GM12892 (cell line): ENCODE results near the gene HNRNPLL. TPM values are rescaled to one million over a fixed set of nuclear protein-coding genes. Genes with fewer than 3 reads are reported as not detected.
"Not testable (repeated sequence)": the region's sequence is repeated elsewhere in the genome, so short reads cannot be mapped to it uniquely, and the experiment has no call there.

ENCODE experiments used
- DNase-seq: peaks from one replicate; pipeline ENCODE4 v3.0.0; 2011; ENCODE audit not compliant: insufficient read length
- FAIRE-seq: peaks from 2 replicates; lab custom pipeline; 2011; peaks lifted over from hg19 to GRCh38; lab: Jason Lieb, UNC
- POLR2A ChIP-seq: IDR thresholded peaks from 2 replicates; pipeline ENCODE4 v1.6.1; 2011; ENCODE audit warnings: low read depth, low read length, control low read depth
- POLR2AphosphoS5 ChIP-seq: IDR thresholded peaks from 2 replicates; pipeline ENCODE4 v1.6.1; 2011; ENCODE audit warnings: low read depth, low read length, control low read depth
- TAF1 ChIP-seq: IDR thresholded peaks from 2 replicates; pipeline ENCODE4 v1.6.1; 2011; ENCODE audit warnings: low read depth, mild to moderate bottlenecking, control low read depth, low read length, borderline replicate concordance
- polyA plus RNA-seq: library from polyadenylated mRNA; unstranded; fragments of >200 nt; gene quantifications from one replicate; pipeline ENCODE4 v1.2.1, GENCODE V29; 2012; ENCODE audit warnings: missing spikeins, inconsistent platforms; ENCODE audit not compliant: missing spikeins

Gene HNRNPLL
- polyA plus RNA-seq, result 24.0 TPM

DNA sequence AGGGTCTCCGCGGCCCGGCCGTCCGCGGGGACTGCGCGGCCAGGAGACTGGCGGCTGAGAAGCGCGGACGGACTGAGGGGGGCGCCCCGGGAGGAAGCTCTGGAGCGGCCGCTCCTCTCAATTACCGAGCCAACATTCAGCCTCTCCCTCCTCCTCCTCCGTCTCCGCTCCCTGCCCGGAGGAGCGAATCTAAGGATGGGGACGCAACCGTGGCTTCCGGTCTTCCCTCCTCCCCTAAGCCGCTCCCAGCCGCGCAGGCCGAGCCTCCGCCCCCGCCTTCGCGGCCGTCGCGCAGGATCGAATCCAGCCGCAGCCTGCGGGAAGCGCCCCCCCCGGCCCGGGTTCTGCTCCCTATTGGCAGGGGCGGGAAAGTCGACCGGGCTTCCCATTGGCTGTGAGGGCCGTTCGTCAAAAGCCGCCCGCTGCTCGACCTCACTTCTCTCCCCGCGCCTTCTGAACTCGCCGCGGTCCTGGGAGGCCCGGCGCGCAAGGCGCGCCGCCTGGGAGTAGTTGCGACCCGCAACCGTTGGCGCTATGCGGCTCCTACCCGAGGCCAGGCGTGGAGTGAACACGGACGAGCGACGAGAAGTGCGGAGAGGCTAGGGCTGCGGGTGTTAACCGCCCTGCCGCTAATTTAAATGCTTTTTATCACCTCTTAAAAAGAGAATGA, at the start of gene HNRNPLL:
HNRNPLL (minus strand) TSS at position 197 of the 670 bp plus-strand sequence. CDS start 302 bp downstream, outside the sequence.
- TF ChIP-seq TAF1, result no peak
- TF ChIP-seq POLR2AphosphoS5, result peak; percentile 66; the same call in 1 of the 2 replicates
- peak; percentile 58; the same call in 1 of the 2 replicates for TF ChIP-seq POLR2A
- DNase-seq (peak; percentile 87), FAIRE-seq (peak; percentile 93)

DNA sequence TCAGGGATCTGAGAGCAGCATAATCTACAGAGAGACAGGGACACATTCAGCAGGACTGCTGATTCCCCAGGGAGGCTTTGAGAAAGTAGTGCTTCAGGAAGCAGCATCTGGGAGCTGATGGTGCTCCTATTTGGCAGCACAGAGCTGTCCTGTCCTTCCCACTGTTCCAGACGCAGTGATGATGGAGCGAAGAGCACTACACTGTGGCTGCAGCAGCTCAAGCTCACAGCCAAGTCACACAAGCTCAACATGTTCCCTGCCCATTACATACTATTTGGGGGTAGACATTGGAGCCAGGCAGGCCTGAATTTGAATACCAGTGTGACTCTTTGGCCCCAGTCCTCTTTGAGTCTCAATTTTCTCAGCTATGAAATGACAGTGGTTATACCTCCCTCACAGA, 48.0 kb upstream of the HNRNPLL start:
- no peak for DNase-seq
- no peak for TF ChIP-seq POLR2AphosphoS5
- no peak for TF ChIP-seq TAF1
- TF ChIP-seq POLR2A, result no peak

DNA sequence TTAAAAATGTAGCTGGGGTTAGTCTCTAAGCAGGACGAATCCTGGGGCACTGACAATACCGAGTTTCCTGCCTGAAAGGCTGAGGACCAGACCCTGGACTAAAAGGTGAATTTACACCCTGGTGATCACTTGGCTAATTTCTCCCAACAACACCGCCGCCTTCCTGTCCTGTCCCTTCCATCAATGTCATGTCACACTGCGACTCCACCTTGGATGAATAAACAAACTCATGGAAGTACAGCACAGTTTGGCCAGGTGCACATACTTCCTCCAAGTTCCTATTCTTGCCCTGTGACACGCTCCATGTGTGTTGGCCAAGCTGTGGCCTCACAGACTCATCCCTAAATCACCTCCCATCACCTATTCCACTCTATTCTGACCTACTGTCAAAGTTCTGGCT, 47.3 kb upstream of the HNRNPLL start:
- DNase-seq (no peak), FAIRE-seq (no peak)
- TF ChIP-seq TAF1 (no peak), POLR2A (no peak), POLR2AphosphoS5 (no peak)

More for the DNA sequence above, 48.0 kb upstream of the HNRNPLL start:
- FAIRE-seq, result no peak

DNA sequence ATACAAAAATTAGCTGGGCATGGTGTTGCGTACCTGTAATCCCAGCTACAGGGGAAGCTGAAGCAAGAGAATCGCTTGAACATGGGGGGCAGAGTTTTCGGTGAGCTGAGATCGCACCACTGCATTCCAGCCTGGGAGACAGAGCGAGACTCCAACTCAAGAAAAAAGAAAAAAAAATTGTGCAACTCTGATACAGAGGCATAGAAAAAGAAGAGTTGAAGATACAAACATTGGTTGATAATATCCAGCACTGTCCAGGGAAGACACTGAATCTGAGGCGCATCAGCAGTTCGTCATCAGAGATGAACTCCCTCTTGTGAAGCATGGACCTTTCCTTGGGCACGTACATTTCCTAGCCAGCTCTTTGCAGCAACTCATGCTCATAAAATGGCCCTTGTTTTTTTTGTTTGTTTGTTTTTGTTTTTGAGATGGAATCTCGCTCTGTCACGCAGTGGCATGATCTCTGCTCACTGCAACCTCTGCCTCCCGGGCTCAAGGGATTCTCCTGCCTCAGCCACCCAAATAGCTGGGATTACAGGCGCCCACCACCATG, 46.5 kb upstream of the HNRNPLL start:
- DNase-seq (no peak), FAIRE-seq (no peak)
- TF ChIP-seq TAF1, result no peak
- no peak for TF ChIP-seq POLR2AphosphoS5
- TF ChIP-seq POLR2A, result no peak

DNA sequence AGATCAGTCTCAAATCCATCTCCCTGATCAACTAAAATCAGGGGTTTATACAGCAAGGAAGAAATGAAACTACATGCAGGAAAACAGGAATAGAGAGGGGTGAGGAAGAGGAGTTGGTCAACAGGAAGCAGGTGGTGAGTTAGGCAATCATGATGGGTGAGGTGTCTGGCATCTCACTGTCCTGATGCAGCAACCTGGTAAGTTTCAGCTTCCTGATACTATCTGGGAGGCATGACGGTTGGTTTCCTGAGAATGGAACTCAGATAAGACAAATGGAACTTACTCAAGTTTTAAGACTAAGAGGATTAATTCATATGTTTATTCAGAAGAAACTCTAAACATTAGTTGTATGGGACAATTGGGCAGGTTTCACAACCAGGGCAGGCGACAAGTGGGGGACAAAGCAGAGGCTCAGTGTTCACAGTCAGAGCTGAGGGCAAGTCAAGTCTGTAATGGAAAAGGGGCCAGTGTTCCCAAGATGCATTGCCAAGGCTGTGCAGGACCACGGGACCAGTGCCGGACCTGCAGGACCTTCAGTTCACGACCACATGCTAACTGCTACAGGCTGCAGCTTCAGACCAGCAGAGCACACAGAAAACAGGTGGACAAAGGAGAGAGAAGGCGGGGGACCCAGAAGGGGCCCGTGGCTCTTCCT, 45.5 kb upstream of the HNRNPLL start:
- FAIRE-seq (no peak), DNase-seq (no peak)
- no peak for TF ChIP-seq POLR2A

DNA sequence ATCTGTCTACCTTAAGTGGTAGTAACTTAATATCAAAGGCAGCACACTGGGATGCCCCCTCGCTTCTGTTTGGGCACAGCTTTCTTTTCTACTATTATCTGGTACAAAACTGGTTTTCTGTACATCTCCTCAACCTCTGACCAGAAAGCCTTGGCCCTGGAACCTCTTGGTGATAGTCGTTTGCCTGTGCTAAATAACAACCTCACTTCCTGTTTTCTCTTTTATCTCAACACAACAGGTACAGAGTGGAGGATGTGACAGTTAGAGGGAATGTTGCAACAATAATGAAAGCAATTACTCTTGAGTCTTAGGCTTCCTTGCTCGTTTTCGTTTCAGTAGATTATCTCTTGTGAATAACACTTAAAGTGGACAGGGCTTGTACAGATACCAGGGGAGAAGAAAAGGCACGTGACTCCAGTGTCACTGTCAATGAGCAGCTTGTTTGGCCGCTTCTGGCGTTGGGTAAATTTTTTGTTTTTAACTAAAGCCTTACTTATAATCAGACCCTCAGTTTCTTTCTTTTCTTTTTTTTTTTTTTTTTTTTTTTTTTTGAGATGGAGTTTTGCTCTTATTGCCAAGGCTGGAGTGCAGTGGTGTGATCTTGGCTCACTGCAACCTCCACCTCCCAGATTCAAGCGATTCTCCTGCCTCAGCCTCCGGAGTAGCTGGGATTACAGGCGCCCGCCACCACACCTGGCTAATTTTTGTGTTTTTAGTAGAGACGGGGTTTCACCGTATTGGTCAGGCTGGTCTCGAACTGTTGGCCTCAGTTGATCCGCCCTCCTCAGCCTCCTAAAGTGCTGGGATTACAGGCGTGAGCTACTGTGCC, 41.2 kb upstream of the HNRNPLL start:
- FAIRE-seq, DNase-seq: not testable (repeated sequence)

DNA sequence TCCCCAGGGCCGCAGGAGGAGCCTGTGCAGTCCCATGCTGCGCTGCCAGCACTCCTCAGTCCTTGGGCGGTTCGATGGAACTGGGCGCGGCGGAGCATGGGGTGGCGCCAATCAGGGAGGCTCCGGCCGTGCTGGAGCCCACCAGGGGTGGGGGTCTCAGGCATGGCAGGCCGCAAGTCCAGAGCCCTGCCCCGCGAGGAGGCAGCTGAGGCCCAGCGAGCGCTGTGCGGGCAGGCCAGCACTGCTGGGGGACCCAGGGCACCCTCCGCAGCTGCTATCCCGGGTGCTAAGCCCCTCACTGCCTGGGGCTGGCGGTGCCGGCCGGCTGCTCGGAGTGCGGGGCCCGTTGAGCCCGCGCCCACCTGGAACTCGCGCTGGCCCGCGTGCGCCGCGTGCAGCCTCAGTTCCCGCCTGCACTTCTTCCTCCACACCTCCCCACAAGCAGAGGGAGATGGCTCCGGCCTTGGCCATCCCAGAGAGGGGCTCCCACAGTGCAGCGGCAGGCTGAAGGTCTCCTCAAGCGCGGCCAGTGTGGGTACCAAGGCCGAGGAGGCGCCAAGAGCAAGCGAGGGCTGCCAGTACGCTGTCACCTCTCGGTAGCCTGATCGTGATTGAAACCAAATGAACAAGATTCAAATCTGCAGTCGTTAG, 40.4 kb upstream of the HNRNPLL start:
- no peak for TF ChIP-seq TAF1
- FAIRE-seq, result no peak
- no peak for DNase-seq

DNA sequence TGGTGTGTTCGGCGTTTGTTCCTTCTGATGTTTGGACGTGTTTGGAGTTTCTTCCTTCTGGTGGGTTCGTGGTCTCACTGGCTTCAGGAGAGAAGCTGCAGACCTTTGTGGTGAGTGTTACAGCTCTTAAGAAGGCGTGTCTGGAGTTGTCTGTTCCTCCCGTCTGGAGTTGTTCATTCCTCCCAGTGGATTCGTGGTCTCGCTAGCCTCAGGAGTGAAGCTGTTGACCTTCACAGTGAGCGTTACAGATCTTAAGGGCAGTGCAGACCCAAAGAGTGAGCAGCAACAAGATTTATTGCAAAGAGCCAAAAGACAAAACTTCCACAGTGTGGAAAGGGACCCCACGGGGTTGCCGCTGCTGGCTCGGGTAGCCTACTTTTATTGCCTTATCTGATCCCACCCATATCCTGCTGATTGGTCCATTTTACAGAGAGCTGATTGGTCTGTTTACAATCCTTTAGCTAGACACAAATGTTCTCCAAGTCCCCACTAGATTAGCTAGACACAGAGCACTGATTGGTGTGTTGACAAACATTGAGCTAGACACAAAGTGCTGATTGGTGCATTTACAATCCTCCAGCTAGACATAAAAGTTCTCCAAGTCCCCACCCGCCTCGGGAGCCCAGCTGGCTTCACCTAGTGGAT, 39.8 kb upstream of the HNRNPLL start:
- FAIRE-seq, DNase-seq: not testable (repeated sequence)

DNA sequence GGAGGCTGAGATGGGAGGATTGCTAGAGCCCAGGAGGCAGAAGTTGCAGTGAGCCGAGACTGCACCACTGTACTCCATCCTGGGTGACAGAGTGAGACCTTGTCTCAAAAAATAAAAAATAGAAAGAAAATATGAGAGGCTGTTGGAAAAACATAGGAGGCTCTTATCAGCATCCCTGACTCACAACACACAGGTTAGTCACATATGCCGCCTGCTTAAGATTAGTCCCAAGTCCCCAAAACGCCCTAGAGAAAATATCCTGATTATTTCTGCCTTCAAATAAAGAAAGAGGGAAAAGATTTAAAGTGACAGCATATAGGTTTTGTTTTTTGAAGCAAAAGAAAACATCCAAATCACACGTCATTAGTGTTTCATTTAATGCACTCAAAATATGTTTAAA, 33.3 kb upstream of the HNRNPLL start:
- FAIRE-seq (no peak), DNase-seq (no peak)
- no peak for TF ChIP-seq POLR2A
- no peak for TF ChIP-seq TAF1
- TF ChIP-seq POLR2AphosphoS5, result no peak

DNA sequence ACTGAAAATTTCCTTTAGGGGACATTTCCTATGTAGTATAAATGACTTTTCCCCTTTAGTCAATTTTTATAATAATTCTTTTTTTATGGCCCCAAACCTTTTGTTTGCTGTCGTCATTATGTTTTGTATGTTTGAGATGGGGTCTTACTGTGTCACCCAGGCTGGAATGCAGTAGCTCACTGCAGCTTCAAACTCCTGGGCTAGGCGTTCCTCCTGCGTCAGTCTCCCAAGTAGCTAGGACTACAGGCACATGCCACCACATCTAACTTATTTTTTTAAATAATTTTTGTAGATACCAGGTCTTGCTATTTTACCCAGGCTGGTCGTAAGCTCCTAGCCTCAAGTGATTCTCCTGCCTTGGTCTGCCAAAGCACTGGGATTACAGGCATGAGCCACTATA, 32.4 kb upstream of the HNRNPLL start:
- no peak for DNase-seq
- TF ChIP-seq POLR2A (no peak), TAF1 (no peak), POLR2AphosphoS5 (no peak)
- no peak for FAIRE-seq

DNA sequence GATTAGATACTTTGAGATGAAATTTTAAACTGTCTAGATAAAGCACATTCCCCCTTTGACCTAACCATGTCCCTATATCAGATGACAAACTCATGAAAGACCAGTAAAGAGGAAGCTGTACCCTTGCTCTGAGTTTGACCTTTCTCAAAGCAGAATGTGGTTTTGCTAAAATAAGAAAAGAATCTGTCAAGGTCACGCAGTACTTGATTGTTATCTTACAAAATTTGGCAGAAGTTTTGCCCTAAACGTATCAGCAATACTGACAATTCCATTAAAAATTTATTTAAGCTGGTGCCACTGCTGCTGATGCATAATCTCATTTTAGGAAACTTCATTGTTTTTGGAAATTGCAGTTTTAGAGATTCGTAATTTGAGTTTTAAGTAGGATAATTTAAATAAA, 32.0 kb upstream of the HNRNPLL start:
- DNase-seq (peak; percentile 34), FAIRE-seq (peak; percentile 78)
- TF ChIP-seq POLR2A, result no peak
- no peak for TF ChIP-seq POLR2AphosphoS5
